GM18505 (cell line): ENCODE data around the gene TFB2M.
"Not testable (repeated sequence)": the region's sequence is repeated elsewhere in the genome, so short reads cannot be mapped to it uniquely, and the experiment has no call there.

Source experiments
- ATAC-seq: cut with Tn5 transposase; IDR thresholded peaks from one replicate; pipeline ENCODE4 v1.9.1; 2021; ENCODE audit not compliant: unreplicated experiment
- POLR2A ChIP-seq: IDR thresholded peaks from 4 replicates; pipeline ENCODE4 v1.6.1; 2011; ENCODE audit warnings: borderline replicate concordance; ENCODE audit not compliant: insufficient read depth, insufficient read length; ENCODE audit errors: extremely low read depth

Gene TFB2M

GRCh38 chr1:246566128-246566812 is at the start of gene TFB2M, which contains the start of gene CNST:
TFB2M (minus strand) TSS chr1:246566261; CDS start chr1:246566138, 123 bp downstream.
CNST (plus strand) TSS chr1:246566456; CDS start chr1:246591563, 25,107 bp downstream.
- peak; percentile 90 for TF ChIP-seq POLR2A
- peak; percentile 93 for ATAC-seq

DNA sequence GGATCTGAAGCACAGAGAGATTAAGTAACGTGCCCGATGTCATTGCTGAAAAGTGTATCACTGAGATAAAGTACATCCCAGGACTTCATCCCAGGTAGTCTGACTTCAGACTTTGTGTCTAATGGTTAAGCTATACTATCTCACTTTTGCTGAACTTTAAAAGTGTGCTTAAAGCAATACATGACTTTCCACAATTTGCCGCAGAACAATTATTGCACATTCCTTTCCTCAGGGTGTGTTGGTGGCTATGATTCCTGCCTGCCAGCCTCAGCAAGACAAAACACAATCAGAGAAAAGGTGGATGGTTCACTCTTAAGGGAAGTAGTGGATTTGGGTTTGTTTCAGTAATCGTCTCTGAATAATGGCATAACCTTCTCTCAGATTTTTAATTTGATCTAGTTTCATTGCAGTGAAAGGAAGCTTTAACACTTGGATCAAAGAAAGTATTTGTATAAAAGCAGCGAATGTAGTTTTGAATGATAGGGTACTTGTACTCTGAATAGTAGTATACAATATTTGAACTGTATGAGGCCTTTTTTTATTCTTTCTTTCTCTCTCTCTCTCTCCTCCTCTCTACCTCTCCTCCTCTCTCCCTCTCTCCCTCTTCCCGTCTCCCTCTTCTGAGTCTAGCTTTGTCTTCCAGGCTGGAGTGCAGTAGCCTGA is 47.2 kb upstream of the TFB2M start:
- no peak for TF ChIP-seq POLR2A
- ATAC-seq: no peak

DNA sequence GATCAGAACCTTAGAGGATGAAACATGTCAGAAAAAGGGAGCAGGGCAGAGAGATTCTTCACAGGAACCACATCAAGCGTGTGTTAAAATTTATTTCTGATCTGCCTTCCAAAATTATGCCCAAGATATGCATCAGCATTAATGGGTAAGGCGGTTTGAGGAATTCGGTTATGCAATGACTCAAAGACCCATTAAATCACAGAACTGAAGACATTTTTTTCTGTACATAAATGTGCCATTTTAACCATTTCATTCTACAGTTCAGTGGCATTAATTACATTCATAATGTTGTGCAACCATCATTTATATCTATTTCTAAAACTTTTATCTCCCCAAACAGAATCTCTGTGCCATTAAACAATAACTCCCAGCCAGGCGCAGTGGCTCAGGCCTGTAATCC is 43.6 kb upstream of the TFB2M start:
- TF ChIP-seq POLR2A: no peak
- ATAC-seq: no peak

- TF ChIP-seq POLR2A: no peak
- peak; percentile 59 for ATAC-seq
These were observed 42.7 kb upstream of the TFB2M start for GRCh38 chr1:246608616-246609376.

DNA sequence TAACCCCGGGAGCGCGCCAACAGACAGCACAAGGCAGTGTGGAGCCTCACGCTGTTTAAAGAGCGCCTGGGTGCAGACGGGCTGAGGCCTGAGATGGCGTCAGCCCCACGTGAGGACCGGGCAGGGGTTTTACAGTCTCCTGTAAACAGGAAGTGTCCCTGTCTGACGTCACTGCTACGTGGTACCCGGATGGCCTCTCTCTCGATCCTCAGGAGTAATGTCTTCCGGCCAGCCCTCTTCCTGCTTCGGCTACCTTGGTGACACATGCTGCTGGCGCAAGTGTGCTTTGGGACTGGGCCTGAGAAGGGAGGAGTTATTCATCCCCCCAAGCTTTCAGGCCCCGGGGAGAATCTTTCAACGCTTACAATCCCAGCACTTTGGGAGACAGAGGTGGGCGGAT is 41.4 kb upstream of the TFB2M start:
- TF ChIP-seq POLR2A: no peak
- ATAC-seq: no peak

GRCh38 chr1:246605231-246605630 is 39.2 kb upstream of the TFB2M start:
- not testable (repeated sequence) for ATAC-seq

- no peak for ATAC-seq
- no peak for TF ChIP-seq POLR2A
These were observed 36.1 kb upstream of the TFB2M start for GRCh38 chr1:246602194-246602593.

- ATAC-seq: no peak
- TF ChIP-seq POLR2A: no peak
These were observed 34.5 kb upstream of the TFB2M start for GRCh38 chr1:246600579-246600978.

DNA sequence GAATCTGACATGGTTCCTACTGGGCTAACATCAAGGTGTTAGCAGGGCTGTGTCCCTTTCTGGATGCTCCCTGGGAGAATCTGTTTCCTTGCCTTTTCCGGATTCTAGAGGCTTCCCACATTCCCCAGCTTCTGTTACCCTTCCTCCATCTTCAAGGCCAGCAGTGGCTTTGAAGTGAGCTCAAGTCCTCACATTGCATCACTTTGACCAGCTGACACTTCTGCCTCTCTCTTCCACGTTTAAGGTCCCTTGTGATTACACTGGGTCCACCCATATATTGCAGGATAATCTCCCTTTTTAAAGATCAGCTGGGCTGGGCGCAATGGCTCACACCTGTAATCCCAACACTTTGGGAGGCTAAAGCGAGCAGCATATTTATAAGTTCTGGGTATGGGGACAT is 33.3 kb upstream of the TFB2M start:
- no peak for ATAC-seq
- TF ChIP-seq POLR2A: no peak

- TF ChIP-seq POLR2A: no peak
- ATAC-seq: no peak
These were observed 31.9 kb upstream of the TFB2M start for GRCh38 chr1:246597971-246598370.

DNA sequence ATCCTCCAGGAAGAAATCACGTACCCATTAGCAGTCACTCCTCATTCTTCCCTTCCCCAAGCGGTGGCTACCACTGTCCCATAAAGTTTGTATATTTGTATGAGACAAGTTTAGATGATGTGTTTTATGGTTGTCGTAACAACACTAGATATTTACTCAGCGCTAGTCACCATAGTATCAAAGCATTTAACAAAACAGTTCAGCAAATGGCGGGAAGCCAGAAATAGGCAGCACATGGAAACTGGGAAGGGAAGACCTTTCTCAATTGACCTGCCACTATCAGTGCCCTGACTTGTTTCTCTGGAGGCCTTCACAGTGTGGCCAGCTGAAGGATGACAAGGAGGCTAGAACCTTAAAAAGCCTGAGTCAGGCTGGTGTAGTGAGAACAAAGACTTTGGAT is 31.3 kb upstream of the TFB2M start:
- no peak for ATAC-seq
- no peak for TF ChIP-seq POLR2A

GRCh38 chr1:246595146-246595545 is 29.1 kb upstream of the TFB2M start:
- TF ChIP-seq POLR2A: no peak
- ATAC-seq: no peak

GRCh38 chr1:246592695-246593094 is 26.6 kb upstream of the TFB2M start:
- no peak for ATAC-seq
- no peak for TF ChIP-seq POLR2A

DNA sequence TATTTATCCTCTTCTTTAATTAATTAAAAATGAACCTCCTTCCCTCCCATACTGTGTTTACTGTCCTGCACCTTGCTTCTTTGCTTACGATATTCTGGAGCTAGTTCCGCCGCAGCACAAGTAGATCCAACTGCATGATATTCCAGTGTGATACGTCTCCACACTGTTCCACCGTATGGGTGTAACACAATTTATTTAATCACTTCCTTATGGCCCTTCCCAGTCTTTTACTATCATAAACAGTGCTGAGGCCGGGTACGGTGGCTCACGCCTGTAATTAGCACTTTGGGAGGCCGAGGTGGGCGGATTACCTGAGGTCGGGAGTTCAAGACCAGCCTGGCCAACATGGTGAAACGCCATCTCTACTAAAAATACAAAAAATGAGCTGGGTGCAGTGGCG is 25.9 kb upstream of the TFB2M start:
- TF ChIP-seq POLR2A: no peak
- ATAC-seq: peak; percentile 12
